GM12878 (cell line): ENCODE measurements around the gene CAP2. TPM values are rescaled to one million over a fixed set of nuclear protein-coding genes. Genes with fewer than 3 reads are reported as not detected.

Experiments
- ATAC-seq: fragments of 200-7000 bp; cut with Tn5 transposase; 3 replicates; pipeline ENCODE4 v1.9.1; 2020; ENCODE audit warnings: mild to moderate bottlenecking, moderate library complexity
- BruUV-seq: library from RNA; stranded (reverse); fragments of 400-500 nt; replicated peaks from 2 replicates; lab custom pipeline; 2021; lab: Mats Ljungman, UMichigan
- CTCF ChIA-PET: fragments of 300-600 bp; sonication (Branson Sonifier 250); formaldehyde crosslinking; extraction: SDS; loops from one replicate; lab custom pipeline; 2021; ENCODE audit warnings: inconsistent platforms; lab: Yijun Ruan, JAX
- POLR2A ChIA-PET: fragments of 350-600 bp; formaldehyde crosslinking; extraction: SDS; loops from one replicate; lab custom pipeline; 2021; ENCODE audit warnings: inconsistent platforms; lab: Charles Lee
- RAD21 ChIA-PET: fragments of 300-600 bp; sonication (Branson Sonifier 250); formaldehyde crosslinking; loops from one replicate; lab custom pipeline; 2023; ENCODE audit warnings: antibody characterized with exemption; ENCODE audit not compliant: unreplicated experiment; lab: Charles Lee
- SMC1A ChIA-PET: fragments of 300-600 bp; sonication (Branson Sonifier 250); formaldehyde crosslinking; loops from one replicate; lab custom pipeline; 2023; ENCODE audit not compliant: unreplicated experiment, uncharacterized antibody; lab: Charles Lee
- DNase-seq: peaks from one replicate; pipeline ENCODE4 v3.0.0-alpha.2; 2011; ENCODE audit warnings: low read depth, low spot score
- FAIRE-seq: peaks from 3 replicates; lab custom pipeline; 2011; peaks lifted over from hg19 to GRCh38; lab: Jason Lieb, UNC
- H2AFZ ChIP-seq: 2 replicates; pipeline ENCODE4 v1.6.0; 2011; ENCODE audit warnings: low read depth, low read length, control low read depth; ENCODE audit not compliant: control insufficient read depth
- H3K27ac ChIP-seq: 2 replicates; pipeline ENCODE4 v1.5.1; 2011; ENCODE audit warnings: control low read depth; ENCODE audit not compliant: control insufficient read depth, insufficient read depth
- H3K27me3 ChIP-seq, 2 experiments: replicated peaks in 1 of 2; 2 replicates each; pipeline versions ENCODE4 v1.6.0 to v1.6.1; 2011; ENCODE audit warnings: low read length in 1 of 2; ENCODE audit not compliant: control insufficient read depth in 2 of 2, insufficient read depth in 2 of 2
- H3K36me3 ChIP-seq, 2 experiments: 2 replicates each; pipeline ENCODE4 v1.5.1; 2011; ENCODE audit warnings: low read length in 1 of 2; ENCODE audit not compliant: control insufficient read depth in 2 of 2, insufficient read depth in 2 of 2
- H3K4me1 ChIP-seq: 2 replicates; pipeline ENCODE4 v1.6.1; 2011; ENCODE audit warnings: mild to moderate bottlenecking, low read length, moderate library complexity, mixed read lengths; ENCODE audit not compliant: control insufficient read depth, insufficient read depth
- H3K4me2 ChIP-seq: 2 replicates; pipeline ENCODE4 v1.6.0; 2011; ENCODE audit warnings: control low read depth; ENCODE audit not compliant: control insufficient read depth, insufficient read depth
- H3K4me3 ChIP-seq: fragments of 200-600 bp; sonication (generic); 2 replicates; pipeline ENCODE4 v1.5.1; 2016
- H3K79me2 ChIP-seq: 2 replicates; pipeline ENCODE4 v1.6.0; 2011; ENCODE audit warnings: low read length; ENCODE audit not compliant: control insufficient read depth, insufficient read depth
- H3K9ac ChIP-seq: 2 replicates; pipeline ENCODE4 v1.8.0; 2011; ENCODE audit warnings: low read length, control low read depth, mixed read lengths; ENCODE audit not compliant: control insufficient read depth, insufficient read depth
- H3K9me3 ChIP-seq: replicated peaks from 3 replicates; pipeline ENCODE4 v1.5.1; 2011; ENCODE audit warnings: mild to moderate bottlenecking, low read length; ENCODE audit not compliant: control insufficient read depth, insufficient read depth
- H4K20me1 ChIP-seq: 2 replicates; pipeline ENCODE4 v1.6.0; 2011; ENCODE audit not compliant: control insufficient read depth, insufficient read depth
- ATF7 ChIP-seq: fragments of 450-650 bp; IDR thresholded peaks from 2 replicates; pipeline ENCODE4 v1.6.1; 2016; ENCODE audit warnings: low read depth, mild to moderate bottlenecking
- CHD2 ChIP-seq: IDR thresholded peaks from 2 replicates; pipeline ENCODE4 v1.6.1; 2011; ENCODE audit warnings: low read depth, low read length, improper control_type of control experiment, borderline replicate concordance
- CREM ChIP-seq: IDR thresholded peaks from 2 replicates; pipeline ENCODE4 v1.6.1; 2014; ENCODE audit warnings: antibody characterized with exemption, low read depth
- EZH2 ChIP-seq: IDR thresholded peaks from 2 replicates; pipeline ENCODE4 v1.6.1; 2012; ENCODE audit warnings: low read depth, mild to moderate bottlenecking, control low read depth, inconsistent platforms, low read length, borderline replicate concordance; ENCODE audit not compliant: control insufficient read depth
- IKZF2 ChIP-seq, 2 experiments: fragments of 450-650 bp; IDR thresholded peaks; 2 replicates each; pipeline ENCODE4 v1.6.1; 2017; ENCODE audit warnings: mild to moderate bottlenecking in 2 of 2, moderate library complexity in 2 of 2
- MTA2 ChIP-seq: fragments of 450-650 bp; IDR thresholded peaks from 2 replicates; pipeline ENCODE4 v1.6.1; 2016; ENCODE audit warnings: low read depth, mild to moderate bottlenecking, moderate library complexity
- MTA3 ChIP-seq: IDR thresholded peaks from 2 replicates; pipeline ENCODE4 v1.6.1; 2012; ENCODE audit warnings: low read length, inconsistent platforms, borderline replicate concordance
- NR2C1 ChIP-seq: fragments of 450-650 bp; IDR thresholded peaks from 2 replicates; pipeline ENCODE4 v1.6.1; 2017; ENCODE audit warnings: antibody characterized with exemption, mild to moderate bottlenecking, moderate library complexity
- NR2C2 ChIP-seq: IDR thresholded peaks from 2 replicates; pipeline ENCODE4 v1.6.1; 2011; ENCODE audit warnings: borderline replicate concordance, low read depth; ENCODE audit not compliant: control insufficient read depth, insufficient read length
- PML ChIP-seq: IDR thresholded peaks from 2 replicates; pipeline ENCODE4 v1.6.1; 2012; ENCODE audit warnings: low read length, inconsistent platforms
- POLR2AphosphoS5 ChIP-seq: IDR thresholded peaks from 2 replicates; pipeline ENCODE4 v1.6.1; 2011; ENCODE audit warnings: mild to moderate bottlenecking, low read length, inconsistent platforms
- RB1 ChIP-seq: fragments of 450-650 bp; formaldehyde crosslinking; IDR thresholded peaks from 2 replicates; pipeline ENCODE4 v1.6.1; 2017; ENCODE audit warnings: mild to moderate bottlenecking, borderline replicate concordance
- RELB ChIP-seq: fragments of 450-650 bp; IDR thresholded peaks from 2 replicates; pipeline ENCODE4 v1.6.1; 2017; ENCODE audit warnings: low read depth, mild to moderate bottlenecking, moderate library complexity
- SIN3A ChIP-seq: IDR thresholded peaks from 2 replicates; pipeline ENCODE4 v1.6.1; 2012; ENCODE audit warnings: low read depth, low read length, improper control_type of control experiment
- SIX5 ChIP-seq: IDR thresholded peaks from 2 replicates; pipeline ENCODE4 v1.6.1; 2011; ENCODE audit warnings: mild to moderate bottlenecking, low read depth, low read length, moderate library complexity; ENCODE audit not compliant: severe bottlenecking
- SREBF1 ChIP-seq: IDR thresholded peaks from 2 replicates; pipeline ENCODE4 v1.6.1; 2012; ENCODE audit warnings: mild to moderate bottlenecking, low read length
- SREBF2 ChIP-seq: IDR thresholded peaks from 2 replicates; pipeline ENCODE4 v1.6.1; 2012; ENCODE audit warnings: mild to moderate bottlenecking, low read length
- SRF ChIP-seq, 2 experiments: IDR thresholded peaks; 2 replicates each; pipeline ENCODE4 v1.6.1; 2011; ENCODE audit warnings: low read depth in 2 of 2, low read length in 2 of 2, mild to moderate bottlenecking in 1 of 2, moderate library complexity in 1 of 2
- SUZ12 ChIP-seq: fragments of 200-600 bp; sonication (generic); IDR thresholded peaks from one replicate; pipeline ENCODE4 v1.6.1; 2018; ENCODE audit warnings: antibody characterized with exemption, mild to moderate bottlenecking; ENCODE audit not compliant: unreplicated experiment
- WGBS: methylation state at CpG from one replicate; pipeline ENCODE4 v1.1.6; 2016; ENCODE audit warnings: low lambda C conversion rate; ENCODE audit not compliant: insufficient replicate concordance, insufficient coverage; ENCODE audit errors: missing lambda C conversion rate; 5-methylcytosine and 5-hydroxymethylcytosine counted together
- in situ Hi-C: fragments of 300-500 bp; cut with MboI; formaldehyde crosslinking; loops from 9 replicates; pipeline ENCODE4 v1.14.3; 2018; ENCODE audit warnings: mixed read lengths
- intact Hi-C: fragments of 100-400 bp; cut with micrococcal nuclease; formaldehyde crosslinking; loops from one replicate; pipeline ENCODE4 v1.14.2; 2022; ENCODE audit not compliant: unreplicated experiment
- polyA plus RNA-seq, 11 experiments: library from polyadenylated mRNA; depleted of rRNA in 4 of 11; unstranded in 6 of 11; stranded (reverse) in 5 of 11; fragments of >200 nt; fragmentation: Nextera tagmentation in 4 of 11; fragmentation: Illumina TruSeq in 1 of 11; extraction: Ambion mirVana in 4 of 11; extraction: Trizol in 1 of 11; gene quantifications; 1 replicate in 1 of 11; 2 replicates in 10 of 11; pipeline versions ENCODE4 v1.2.1 to v1.2.3, GENCODE V29; 2011 to 2016; ENCODE audit warnings: inconsistent platforms in 2 of 11, missing spikeins in 2 of 11, low read depth in 1 of 11
- total RNA-seq, 4 experiments: library from RNA; depleted of rRNA in 3 of 4; stranded (reverse); fragments of >200 nt in 3 of 4; fragmentation: Illumina TruSeq in 1 of 4; extraction: Trizol in 1 of 4; gene quantifications; 2 replicates each; pipeline versions ENCODE4 v1.2.1 to v1.2.3, GENCODE V29; 2013 to 2021
- TF ChIP-seq, protein P1 (sequence below): fragments of 450-650 bp; IDR thresholded peaks from 2 replicates; pipeline ENCODE4 v1.6.1; 2017; ENCODE audit warnings: mild to moderate bottlenecking, low read depth, inconsistent platforms; ENCODE audit not compliant: poor library complexity, severe bottlenecking
- TF ChIP-seq, protein P2 (sequence below): fragments of 450-650 bp; IDR thresholded peaks from 2 replicates; pipeline ENCODE4 v1.6.1; 2016; ENCODE audit warnings: mild to moderate bottlenecking

Gene CAP2
- total and polyA plus RNA-seq, 10 of the 15 experiments (the other 5 are each of a cell fraction or from before 2014, with no cell fraction given): 0.10 to 2.0 (median 0.15) TPM; not detected in 7

GRCh38 chr6:17506962-17507361 lies 113.6 kb downstream of the CAP2 start (continued):
- TF ChIP-seq SIN3A (no peak), SREBF1 (no peak), IKZF2 (IDR thresholded peaks at IDR 0.05) (no peak), MTA3 (no peak), CHD2 (no peak), SREBF2 (no peak)
- TF ChIP-seq, all 136 proteins: peak for 0

- no peaks in the 10 kb centered on the region; a peak in 1 of 4 replicates for H3K27me3 ChIP-seq
- 54% methylated on average over 11 of the region's 11 CpGs for WGBS
- no peak overlapping the region for H3K4me3 ChIP-seq
- no peak for ATAC-seq
- no peaks in the 10 kb centered on the region for H3K4me1 ChIP-seq
- H4K20me1 ChIP-seq: no peaks in the 10 kb centered on the region
- FAIRE-seq: no peak
- no peaks in the 10 kb centered on the region for H3K36me3 ChIP-seq
- RAD21 ChIA-PET: interaction anchor here (0.9 to 1.3 kb wide), 3 partner anchors 8 to 35 kb away, joined by 3 to 4 read pairs (median 3); no protein-coding TSS in a partner anchor
- no peak overlapping the region for H3K4me2 ChIP-seq
- intact Hi-C loops: no loop called here
- H3K9me3 ChIP-seq: no peaks in the 10 kb centered on the region
- H3K79me2 ChIP-seq: no peaks in the 10 kb centered on the region
- no peak for DNase-seq
- POLR2A ChIA-PET: no interaction called here
- in situ Hi-C loops: no loop called here
- no peak overlapping the region for H3K9ac ChIP-seq
- no peak overlapping the region for H3K27ac ChIP-seq
- H2AFZ ChIP-seq: no peak overlapping the region
- SMC1A ChIA-PET: interaction anchor here (1.9 to 3.1 kb wide), 2 partner anchors 9 kb away, joined by 8 read pairs; no protein-coding TSS in a partner anchor
- CTCF ChIA-PET: interaction anchor here (0.7 to 1.6 kb wide), 3 partner anchors 9 to 118 kb away, joined by 4 read pairs; partner anchors contain the start of gene CAP2
- BruUV-seq: no TSS peak
- TF ChIP-seq POLR2AphosphoS5 (no peak), SUZ12 (no peak), IKZF2 (IDR thresholded peaks at IDR 0.05) (no peak), RELB (no peak), NR2C1 (no peak), ATF7 (no peak), RB1 (no peak), MTA2 (no peak), PML (no peak), SIX5 (no peak), NR2C2 (no peak), EZH2 (no peak), SRF (IDR thresholded peaks at IDR 0.05; ENCODE audit: low read depth in 2 of 2, low read length in 2 of 2) (no peak), CREM (no peak)
- TF ChIP-seq, protein P1, sequence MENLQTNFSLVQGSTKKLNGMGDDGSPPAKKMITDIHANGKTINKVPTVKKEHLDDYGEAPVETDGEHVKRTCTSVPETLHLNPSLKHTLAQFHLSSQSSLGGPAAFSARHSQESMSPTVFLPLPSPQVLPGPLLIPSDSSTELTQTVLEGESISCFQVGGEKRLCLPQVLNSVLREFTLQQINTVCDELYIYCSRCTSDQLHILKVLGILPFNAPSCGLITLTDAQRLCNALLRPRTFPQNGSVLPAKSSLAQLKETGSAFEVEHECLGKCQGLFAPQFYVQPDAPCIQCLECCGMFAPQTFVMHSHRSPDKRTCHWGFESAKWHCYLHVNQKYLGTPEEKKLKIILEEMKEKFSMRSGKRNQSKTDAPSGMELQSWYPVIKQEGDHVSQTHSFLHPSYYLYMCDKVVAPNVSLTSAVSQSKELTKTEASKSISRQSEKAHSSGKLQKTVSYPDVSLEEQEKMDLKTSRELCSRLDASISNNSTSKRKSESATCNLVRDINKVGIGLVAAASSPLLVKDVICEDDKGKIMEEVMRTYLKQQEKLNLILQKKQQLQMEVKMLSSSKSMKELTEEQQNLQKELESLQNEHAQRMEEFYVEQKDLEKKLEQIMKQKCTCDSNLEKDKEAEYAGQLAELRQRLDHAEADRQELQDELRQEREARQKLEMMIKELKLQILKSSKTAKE: no peak
- TF ChIP-seq, protein P2, sequence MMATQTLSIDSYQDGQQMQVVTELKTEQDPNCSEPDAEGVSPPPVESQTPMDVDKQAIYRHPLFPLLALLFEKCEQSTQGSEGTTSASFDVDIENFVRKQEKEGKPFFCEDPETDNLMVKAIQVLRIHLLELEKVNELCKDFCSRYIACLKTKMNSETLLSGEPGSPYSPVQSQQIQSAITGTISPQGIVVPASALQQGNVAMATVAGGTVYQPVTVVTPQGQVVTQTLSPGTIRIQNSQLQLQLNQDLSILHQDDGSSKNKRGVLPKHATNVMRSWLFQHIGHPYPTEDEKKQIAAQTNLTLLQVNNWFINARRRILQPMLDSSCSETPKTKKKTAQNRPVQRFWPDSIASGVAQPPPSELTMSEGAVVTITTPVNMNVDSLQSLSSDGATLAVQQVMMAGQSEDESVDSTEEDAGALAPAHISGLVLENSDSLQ: no peak
These were observed 117.7 kb downstream of the CAP2 start for GRCh38 chr6:17511084-17511483.
